ENCODE data around the gene TMEM135.
"Not testable (repeated sequence)": the region's sequence is repeated elsewhere in the genome, so short reads cannot be mapped to it uniquely, and the experiment has no call there.

Gene TMEM135

GRCh38 chr11:87143641-87144040 is 105.9 kb downstream of the TMEM135 start:
- no peak for DNase-seq

- no peak for DNase-seq
Measured at GRCh38 chr11:87144252-87144651, 106.5 kb downstream of the TMEM135 start.

DNA sequence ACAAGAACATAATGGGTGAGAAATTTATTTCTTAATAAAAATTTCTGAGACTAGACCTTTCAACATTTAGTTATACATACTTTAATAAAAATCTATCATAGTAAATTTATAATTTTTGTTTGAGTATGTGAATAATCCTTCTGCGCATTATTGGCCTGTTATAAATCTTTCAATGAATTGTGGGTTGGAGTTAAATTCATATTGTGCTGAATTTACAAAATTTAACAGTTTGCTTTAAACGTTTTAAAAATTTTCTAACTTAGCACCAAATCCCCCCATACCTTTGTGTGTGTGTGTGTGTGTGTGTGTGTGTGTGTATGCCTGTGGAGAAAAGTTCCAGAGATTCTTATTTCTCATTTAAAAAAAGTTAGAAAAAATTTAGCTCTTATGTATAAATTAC is 111.0 kb downstream of the TMEM135 start:
- no peak for DNase-seq

GRCh38 chr11:87149782-87150181 is 112.0 kb downstream of the TMEM135 start:
- DNase-seq, result not testable (repeated sequence)

DNA sequence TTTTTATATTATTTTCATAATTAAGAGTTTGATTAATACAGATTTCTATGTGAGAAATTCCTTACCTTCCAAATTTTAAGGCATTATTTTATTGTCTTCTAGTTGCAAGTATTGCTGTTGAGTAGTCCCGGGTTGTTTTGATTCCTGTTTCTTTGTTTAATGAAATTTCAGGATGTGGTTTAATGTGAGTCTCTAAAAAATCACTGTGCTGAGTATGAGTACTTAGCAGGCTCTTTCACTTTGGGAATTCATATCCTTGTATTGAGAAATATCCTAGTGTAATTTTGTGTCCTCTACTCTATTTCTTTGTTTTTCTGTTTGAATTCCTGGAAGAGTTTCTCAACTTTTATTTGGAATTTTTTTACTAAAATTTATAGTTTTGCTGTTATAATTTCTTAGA is 113.2 kb downstream of the TMEM135 start:
- DNase-seq, result no peak

GRCh38 chr11:87154246-87154645 is 116.5 kb downstream of the TMEM135 start:
- DNase-seq, result no peak

DNA sequence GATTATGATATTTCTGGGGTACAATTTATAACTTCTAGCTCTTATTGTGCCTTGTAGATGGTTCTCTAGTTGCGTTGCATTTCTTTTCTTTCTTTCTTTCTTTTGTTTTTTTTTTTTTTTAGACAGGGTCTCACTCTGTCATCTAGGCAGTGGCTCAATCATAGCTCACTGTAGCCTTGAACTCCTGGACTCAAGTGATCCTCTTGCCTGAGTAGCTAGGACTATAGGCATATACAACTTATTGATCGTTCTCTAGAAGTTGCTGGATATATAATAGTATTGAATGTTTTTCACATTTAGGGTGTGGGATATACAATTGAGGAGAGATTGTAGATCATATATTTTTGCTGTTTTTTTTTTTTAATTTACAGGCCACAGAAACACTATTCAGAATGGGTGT is 119.2 kb downstream of the TMEM135 start:
- DNase-seq, result no peak

- DNase-seq, result not testable (repeated sequence)
Measured at GRCh38 chr11:87169076-87169475, 131.3 kb downstream of the TMEM135 start.

GRCh38 chr11:87173185-87174039 is 135.7 kb downstream of the TMEM135 start:
- peak in 1 of 2 donors; percentile 4 for DNase-seq

DNA sequence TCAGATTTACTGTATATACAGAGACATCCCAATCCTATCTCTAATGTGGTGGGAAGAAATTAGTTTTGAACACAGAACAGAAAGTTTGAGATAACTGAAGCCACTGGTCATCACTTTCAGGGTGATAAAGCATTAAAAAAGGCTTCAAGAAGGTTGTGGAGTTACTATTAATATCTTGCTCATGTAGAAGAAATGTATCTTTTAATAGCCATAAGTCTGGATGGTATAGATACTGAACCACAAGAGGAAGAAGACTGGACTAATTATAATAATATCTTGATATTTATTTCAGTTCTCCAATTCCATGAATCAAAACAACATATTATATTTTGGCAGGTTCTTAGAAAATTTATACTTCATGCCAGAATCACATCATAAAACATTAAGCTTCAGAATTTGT is 137.1 kb downstream of the TMEM135 start:
- no peak for DNase-seq

DNA sequence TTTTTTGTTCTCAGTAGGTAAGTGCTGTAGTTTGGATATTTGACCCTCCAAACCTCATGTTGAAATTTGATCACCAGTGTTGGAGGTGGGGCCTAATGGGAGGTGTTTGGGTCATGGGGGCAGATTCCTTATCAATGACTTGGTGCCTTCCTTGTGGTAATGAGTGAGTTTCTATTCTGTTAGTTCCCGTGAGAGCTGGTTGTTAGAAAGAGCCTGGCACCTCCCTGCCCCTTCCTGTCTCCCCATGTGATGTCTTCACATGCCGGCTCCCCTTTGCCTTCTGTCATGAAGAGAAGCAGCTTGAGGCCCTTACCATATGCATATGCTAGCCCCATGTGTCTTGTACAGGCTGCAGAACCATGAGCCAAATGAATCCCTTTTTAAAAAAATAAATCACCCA is 138.3 kb downstream of the TMEM135 start:
- no peak for DNase-seq

- DNase-seq, result no peak
Measured at GRCh38 chr11:87179621-87180020, 141.9 kb downstream of the TMEM135 start.

DNA sequence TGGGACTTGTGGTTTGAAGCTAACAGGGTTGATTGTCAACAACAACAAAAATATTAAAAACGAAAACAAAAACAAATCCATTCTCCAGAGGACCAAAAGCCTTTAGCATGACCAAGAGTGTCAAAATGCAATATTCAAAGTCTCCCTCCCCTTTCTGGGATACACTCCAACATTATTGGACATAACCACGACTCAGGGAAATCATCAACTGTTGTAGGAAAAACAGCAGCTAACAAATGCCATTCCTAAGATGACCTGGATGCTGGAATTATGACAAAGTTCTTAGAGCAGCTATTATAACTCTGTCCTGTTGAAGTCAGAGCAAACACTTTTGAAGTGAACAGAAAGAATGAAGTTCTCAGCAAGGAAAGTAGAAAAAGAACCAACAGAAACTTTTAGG is 143.0 kb downstream of the TMEM135 start:
- DNase-seq, result no peak

DNA sequence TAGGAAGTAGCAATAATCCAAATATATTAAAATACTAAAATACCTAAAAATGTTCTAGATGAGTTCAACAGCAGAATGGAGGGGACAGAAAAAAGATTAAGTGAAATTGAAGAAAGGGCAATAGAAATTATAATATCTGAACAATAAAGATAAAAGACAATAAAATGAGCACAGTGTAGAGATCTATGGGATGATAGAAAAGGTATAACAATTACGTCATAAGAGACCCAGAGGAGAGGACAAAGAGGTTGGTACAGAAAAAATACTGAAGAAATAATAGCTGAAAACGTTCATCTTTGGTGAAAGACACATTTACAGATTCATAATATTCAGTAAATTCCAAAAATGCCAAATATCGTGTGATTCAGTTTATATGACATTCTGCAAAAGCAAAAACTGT is 143.4 kb downstream of the TMEM135 start:
- no peak for DNase-seq

DNA sequence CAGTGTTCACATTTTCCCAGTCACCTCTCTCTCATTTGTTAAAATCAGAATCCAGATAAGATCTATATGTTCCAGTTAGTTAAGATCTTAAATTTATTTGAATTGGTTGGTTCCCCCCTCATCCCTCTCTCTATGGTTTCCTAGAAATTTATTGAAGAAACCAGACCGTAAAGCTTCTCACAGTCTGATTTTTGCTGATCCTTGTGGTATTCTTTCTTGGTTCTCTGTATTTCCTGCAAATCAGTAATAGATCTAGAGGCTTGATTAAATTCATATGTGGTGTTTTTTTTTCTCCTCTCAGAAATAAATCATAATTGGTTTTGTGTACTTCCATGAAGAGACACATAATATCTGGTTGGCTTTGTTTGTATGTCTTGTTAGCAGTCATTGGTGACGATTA is 147.5 kb downstream of the TMEM135 start:
- no peak for DNase-seq

GRCh38 chr11:87187076-87187475 is 149.3 kb downstream of the TMEM135 start:
- DNase-seq, result no peak

GRCh38 chr11:87187930-87188329 is 150.2 kb downstream of the TMEM135 start:
- DNase-seq, result no peak

- DNase-seq, result not testable (repeated sequence)
Measured at GRCh38 chr11:87188396-87188795, 150.7 kb downstream of the TMEM135 start.

DNA sequence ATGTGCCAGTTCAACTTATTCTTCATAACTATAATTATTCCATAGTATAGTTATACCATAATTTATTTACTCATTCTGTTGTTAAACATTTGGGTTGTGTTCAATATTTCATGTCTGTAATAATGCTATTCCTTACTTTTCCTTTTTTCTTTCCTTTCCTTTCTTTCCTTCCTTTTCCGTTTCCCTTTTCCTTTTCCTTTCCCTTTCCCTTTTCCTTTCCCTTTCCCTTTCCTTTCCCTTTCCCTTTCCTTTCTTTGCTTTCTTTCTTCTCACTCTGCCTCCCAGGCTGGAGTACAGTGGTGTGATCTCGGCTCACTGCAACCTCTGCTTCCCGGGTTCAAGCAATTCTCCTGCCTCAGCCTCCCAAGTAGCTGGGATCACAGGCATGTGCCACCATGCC is 151.2 kb downstream of the TMEM135 start:
- not testable (repeated sequence) for DNase-seq

- DNase-seq, result no peak
Measured at GRCh38 chr11:87190071-87190470, 152.3 kb downstream of the TMEM135 start.

GRCh38 chr11:87193756-87194470 is 156.2 kb downstream of the TMEM135 start:
- DNase-seq, result no peak

- DNase-seq, result no peak
Measured at GRCh38 chr11:87194985-87195820, 157.5 kb downstream of the TMEM135 start.

- no peak for DNase-seq
Measured at GRCh38 chr11:87198266-87198881, 160.6 kb downstream of the TMEM135 start.

Data from CD4-positive, alpha-beta T cell treated with Interferon alpha-2 for 1 hour (primary cell).